GM19463 (cell line): ENCODE data around the gene ADAMTS4.

Experiments
- ATAC-seq: cut with Tn5 transposase; IDR thresholded peaks from one replicate; pipeline ENCODE4 v1.9.1; 2021; ENCODE audit warnings: mild to moderate bottlenecking, moderate library complexity; ENCODE audit not compliant: unreplicated experiment

Gene ADAMTS4

DNA sequence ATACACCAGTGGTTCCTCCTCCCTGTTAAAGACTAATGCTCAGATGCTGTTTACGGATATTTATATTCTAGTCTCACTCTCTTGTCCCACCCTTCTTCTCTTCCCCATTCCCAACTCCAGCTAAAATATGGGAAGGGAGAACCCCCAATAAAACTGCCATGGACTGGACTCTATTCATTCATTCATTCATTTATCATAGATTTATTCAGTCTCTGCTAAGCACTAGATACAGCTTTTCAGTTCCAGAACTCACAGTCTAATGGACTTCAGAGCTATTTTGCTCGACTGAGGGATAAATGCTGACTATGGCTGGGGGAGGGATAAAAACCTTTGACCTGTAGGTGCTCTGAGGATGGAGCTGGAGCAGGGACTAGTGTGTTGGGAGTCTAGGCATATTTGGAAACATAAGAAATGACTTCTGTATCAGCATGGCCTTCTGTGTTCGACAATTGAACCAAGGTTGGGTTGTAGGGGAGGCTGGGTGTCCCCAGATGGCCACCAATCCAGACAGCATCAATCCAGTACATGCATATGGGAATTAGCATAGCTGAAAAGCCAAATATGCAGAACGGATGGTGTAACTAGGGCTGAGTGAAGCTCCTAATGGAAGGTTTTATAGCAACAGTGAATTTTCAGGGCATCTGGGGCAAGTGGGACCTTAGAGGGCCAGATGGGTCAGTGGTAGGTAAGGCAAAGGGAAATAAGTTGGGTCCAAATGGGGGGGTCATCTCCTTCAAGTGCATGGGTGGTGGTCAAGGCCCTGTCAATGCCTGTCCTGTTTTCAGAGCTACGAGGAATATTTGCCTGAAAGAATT, 20.4 kb upstream of the ADAMTS4 start:
- no peak for ATAC-seq

GRCh38 chr1:161218301-161219077, 19.6 kb upstream of the ADAMTS4 start:
- no peak for ATAC-seq

- no peak for ATAC-seq
Observed at GRCh38 chr1:161217831-161218230, 19.0 kb upstream of the ADAMTS4 start.

DNA sequence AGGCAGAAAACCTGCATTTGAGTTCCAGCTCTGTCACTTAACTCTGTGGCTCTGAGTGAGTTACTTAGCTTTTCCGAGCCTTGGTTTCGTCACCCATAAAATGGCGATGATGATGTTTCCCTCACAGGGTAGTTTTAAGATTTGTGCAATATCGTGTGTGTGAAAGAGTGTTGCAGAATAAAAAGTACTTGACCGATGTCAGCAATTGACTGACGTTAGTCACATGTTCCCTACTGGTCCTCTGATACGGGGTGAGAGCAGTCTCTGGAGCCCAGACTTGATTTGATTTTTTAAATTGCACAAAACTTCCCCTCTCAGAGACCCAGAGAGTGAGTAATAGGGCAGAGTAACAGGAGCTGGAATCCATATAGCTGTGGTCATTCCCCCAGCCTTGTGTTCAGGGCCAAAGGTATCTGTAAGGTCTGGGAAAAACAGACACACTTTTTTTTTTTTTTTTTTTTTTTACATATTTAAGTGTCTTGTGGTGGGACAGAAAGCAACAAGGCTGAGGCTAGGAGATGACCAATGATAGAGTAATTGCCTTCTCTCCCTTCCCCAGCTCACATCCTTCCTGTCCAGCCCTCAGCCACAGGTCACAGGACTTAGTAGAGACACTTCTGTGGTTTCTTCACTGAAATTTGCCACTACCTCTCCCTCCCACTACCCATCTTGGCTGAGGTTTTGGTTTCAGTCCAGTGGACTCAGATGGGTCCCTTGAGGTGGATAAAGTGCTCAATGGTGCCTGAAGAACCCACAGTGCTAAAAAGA, 18.3 kb upstream of the ADAMTS4 start:
- peak; percentile 88 for ATAC-seq

DNA sequence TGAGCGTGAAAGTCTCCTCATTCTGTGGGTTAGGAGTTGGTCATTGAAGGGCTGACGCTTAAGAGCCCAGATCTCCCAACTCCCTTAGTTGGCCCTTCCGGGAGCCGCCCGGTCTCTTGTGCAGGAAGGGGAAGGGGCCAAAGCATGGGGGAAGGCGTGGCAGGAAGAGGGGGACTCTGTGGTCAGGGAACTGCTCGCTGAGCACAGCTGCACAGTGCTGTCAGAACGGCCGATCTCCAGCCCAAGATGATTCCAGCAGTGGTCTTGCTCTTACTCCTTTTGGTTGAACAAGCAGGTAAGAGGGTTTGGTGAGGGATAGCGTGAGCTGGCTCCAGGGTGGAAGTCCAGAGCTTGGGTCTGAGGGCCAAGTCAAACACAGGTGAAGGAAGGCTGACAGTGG, 16.2 kb upstream of the ADAMTS4 start, which contains the start of gene FCER1G:
FCER1G (plus strand) TSS at position 220 of the 400 bp plus-strand sequence; CDS start at position 247, 27 bp downstream.
- ATAC-seq: no peak

GRCh38 chr1:161214369-161214768, 15.5 kb upstream of the ADAMTS4 start:
- no peak for ATAC-seq

DNA sequence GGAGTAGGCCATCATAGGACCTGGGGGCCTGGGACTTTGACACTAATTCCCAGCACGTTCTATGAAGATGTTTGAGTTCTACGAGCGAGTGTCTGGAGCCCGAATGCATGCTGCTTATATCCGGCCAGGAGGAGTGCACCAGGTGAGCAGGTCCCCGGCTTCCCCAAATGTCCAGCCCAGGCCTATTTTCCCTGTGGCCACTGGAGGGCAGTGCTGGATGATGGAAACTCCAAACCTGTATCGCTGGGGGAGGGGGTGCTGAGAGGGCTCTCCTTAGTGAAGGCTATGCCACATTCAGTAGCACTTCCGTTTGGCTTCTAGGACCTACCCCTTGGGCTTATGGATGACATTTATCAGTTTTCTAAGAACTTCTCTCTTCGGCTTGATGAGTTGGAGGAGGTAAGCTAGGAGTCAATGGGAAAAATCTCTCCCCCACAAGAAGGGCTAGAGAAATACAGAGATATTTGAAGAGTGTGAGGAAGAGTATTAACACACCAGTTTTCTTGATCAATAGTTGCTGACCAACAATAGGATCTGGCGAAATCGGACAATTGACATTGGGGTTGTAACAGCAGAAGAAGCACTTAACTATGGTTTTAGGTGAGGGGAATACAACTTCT, 11.0 kb upstream of the ADAMTS4 start:
- no peak for ATAC-seq

- ATAC-seq: no peak
Observed at GRCh38 chr1:161207173-161207572, 8.3 kb upstream of the ADAMTS4 start.

DNA sequence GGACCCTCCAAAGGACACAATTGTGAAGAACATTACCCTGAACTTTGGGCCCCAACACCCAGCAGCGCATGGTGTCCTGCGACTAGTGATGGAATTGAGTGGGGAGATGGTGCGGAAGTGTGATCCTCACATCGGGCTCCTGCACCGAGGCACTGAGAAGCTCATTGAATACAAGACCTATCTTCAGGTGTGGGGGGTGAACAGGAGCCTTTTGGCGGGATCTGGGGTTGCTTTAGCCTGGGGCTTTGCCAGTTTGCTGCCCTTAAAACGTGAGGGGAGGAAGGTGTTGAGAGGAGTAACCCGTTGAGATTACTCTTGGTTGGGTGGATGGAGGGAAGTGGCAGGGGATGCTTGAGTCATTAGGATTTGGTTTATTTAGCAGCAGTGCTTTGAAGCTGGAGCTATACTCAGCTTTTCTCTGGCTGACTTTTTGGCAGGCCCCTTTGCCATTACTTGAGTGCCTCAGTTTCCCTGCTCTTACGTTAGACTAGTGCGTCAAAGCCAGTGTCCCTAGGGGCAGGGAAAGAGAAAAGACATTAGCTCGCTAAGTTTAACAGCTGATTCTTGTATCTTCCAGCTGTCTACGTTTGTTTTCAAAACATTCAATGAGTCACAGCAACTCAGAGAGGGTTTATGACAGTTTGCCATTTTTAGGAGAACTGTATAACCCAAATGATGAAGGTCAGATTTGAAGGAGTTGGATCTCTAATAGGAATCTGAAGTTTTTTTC, 7.7 kb upstream of the ADAMTS4 start:
- ATAC-seq: no peak

DNA sequence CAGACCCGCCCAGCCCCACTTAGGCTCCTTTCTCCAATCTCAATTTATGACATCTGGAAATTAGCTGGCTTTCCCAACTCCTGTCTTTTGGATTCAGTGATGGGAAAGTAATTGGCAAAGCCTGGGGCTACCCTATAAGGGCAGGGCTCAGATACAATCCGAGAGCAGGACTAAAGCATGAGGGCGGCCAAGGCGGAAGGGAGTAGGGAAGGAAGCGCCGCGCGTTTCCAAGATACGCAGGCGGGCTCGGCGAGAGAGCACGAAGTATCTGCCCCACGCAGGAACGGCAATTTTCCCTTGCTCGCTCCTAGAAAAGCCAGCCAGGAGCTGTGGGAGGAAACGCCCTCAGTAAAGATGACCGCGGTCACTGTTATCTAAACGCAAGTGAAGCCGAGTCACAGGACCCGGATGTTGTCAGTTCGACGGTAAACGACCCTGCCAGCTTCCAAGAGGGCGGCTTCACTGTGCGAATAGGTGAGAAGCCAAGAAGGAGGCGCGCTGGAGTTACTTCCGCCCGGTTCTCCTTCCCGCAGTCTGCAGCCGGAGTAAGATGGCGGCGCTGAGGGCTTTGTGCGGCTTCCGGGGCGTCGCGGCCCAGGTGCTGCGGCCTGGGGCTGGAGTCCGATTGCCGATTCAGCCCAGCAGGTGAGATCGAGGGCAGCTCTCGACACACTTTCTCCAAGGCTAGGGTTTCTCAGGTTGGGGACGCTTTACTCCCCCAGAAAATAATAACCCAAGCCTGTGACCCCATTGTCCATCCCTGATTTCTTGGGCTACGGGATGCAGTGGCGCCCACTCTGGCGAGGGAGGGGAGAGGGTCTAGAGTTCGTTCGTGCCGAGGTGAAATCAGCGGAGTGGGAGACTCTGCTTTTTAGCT, 3.2 kb upstream of the ADAMTS4 start, which contains the start of gene NDUFS2:
NDUFS2 (plus strand) TSS at position 532 of the 877 bp plus-strand sequence; CDS start at position 551, 19 bp downstream.
- ATAC-seq: peak; percentile 98

DNA sequence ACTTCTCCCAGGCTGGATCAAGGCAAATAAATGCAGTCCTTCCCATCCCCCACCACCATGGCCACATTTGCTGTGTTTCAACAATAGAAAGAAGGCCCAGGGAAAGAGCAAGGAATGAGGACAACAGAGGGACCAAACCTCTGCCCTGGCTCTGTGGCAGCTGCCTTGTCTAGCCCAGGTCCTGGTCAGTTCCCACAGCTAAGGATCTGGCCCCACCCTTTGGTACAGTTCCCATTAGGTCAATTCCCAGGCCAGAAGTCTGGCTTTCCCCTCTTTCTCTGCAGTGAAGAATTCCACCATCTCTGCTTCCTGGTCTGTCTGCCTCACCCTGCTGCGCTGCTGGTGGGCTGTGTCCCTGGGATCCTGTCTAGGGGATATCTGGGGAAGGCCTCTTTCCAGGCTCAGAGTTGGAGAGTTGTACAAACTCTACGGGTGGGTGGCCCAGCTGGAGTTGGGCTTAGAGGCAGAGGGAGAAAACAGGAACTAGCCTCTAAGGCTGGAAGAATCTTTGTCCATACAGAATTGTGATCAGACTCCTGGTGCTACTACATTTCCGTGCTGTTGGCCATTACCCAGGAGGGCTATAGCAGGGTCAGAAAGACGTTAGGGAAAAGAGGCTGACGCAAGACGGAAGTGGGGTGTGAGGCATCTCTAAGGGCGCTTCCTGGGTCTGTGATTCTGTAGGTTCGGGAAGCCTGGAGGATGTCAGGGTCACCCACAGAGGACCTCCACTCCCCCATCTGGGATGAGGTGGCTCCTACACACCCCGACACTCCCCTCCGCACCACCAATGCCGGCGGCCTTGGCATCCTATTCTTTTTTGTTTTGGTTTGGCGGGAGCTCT, 2.4 kb upstream of the ADAMTS4 start:
- no peak for ATAC-seq

- ATAC-seq: no peak
Observed at GRCh38 chr1:161200421-161200991, 1.7 kb upstream of the ADAMTS4 start.

- ATAC-seq: no peak
Observed at GRCh38 chr1:161199506-161200139, 769 bp upstream of the ADAMTS4 start.

DNA sequence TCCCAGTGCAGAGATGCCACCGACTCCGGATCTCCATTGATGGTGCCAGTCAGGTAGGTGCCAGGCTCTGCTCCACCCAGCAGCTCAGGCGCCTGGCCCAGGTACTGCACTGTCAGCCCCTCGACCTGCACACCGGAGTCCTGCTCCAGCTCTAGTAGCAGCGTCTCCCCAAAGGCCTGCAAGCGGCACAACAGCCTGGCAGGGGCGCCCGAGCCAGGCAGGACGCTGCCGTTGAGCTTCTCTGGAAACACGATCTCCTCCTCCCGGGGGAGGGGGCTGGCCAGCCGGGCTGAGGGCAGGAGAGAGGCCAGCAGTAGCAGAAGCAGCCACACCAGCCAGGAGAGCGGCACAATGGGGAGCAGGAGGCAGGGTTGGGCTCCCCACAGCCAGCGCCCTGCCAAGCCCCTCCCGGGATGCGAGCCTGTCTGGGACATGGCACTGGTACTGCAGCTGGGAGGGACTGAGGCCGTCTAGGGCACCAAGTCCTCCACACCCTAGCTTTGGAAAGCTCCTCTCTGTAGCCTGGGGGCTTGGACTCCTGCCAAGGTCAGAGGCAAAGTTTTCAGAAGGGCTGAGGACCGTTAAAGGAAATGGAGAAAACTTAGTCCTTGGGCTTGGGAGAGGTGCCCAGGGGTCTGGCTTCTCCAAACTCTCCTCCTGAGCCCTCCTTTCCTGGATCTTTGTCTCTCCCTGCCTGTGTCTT, 509 bp downstream of the ADAMTS4 start:
- no peak for ATAC-seq

- no peak for ATAC-seq
Observed at GRCh38 chr1:161197560-161198193, 1.2 kb downstream of the ADAMTS4 start.
